Liver (tissue), 9 donors: ENCODE measurements around the gene GPI. TPM values are rescaled to one million over a fixed set of nuclear protein-coding genes. Genes with fewer than 3 reads are reported as not detected.
A peak's percentile ranks its signal among the peaks of the same experiment; 100 is the strongest.

Source experiments
- DNase-seq: peaks from one replicate; pipeline ENCODE4 v3.0.0-alpha.2; 2017; ENCODE audit warnings: low spot score
- H3K27ac ChIP-seq, 2 donors: one replicate each; pipeline ENCODE4 v1.7.0; 2013; ENCODE audit warnings: inconsistent platforms in 2 of 2, low read length in 2 of 2, control low read depth in 1 of 2, low read depth in 1 of 2, mild to moderate bottlenecking in 1 of 2
- H3K27me3 ChIP-seq, 4 donors: one replicate each; pipeline versions ENCODE4 v1.6.1 to v1.7.0; 2013; ENCODE audit warnings: low read length in 3 of 4, inconsistent platforms in 1 of 4, mild to moderate bottlenecking in 1 of 4, moderate library complexity in 1 of 4; ENCODE audit not compliant: control insufficient read depth in 4 of 4, insufficient read depth in 4 of 4
- H3K36me3 ChIP-seq, 4 donors: one replicate each; pipeline versions ENCODE4 v1.6.1 to v1.7.0; 2013; ENCODE audit warnings: low read length in 3 of 4, mild to moderate bottlenecking in 3 of 4, low read depth in 1 of 4, moderate library complexity in 1 of 4; ENCODE audit not compliant: control insufficient read depth in 4 of 4, insufficient read depth in 3 of 4
- H3K4me1 ChIP-seq, 4 donors: one replicate each; pipeline versions ENCODE4 v1.6.1 to v1.7.0; 2013; ENCODE audit warnings: low read length in 3 of 4, mild to moderate bottlenecking in 3 of 4, moderate library complexity in 1 of 4; ENCODE audit not compliant: control insufficient read depth in 4 of 4, insufficient read depth in 4 of 4
- H3K4me3 ChIP-seq, 3 donors: one replicate each; pipeline versions ENCODE4 v1.6.1 to v1.7.0; 2013; ENCODE audit warnings: low read length in 3 of 3, control low read depth in 1 of 3, low read depth in 1 of 3, mild to moderate bottlenecking in 1 of 3
- H3K9ac ChIP-seq, 2 donors: one replicate each; pipeline ENCODE4 v1.7.0; 2013; ENCODE audit warnings: low read length in 2 of 2, mild to moderate bottlenecking in 2 of 2, moderate library complexity in 2 of 2, control low read depth in 1 of 2, low read depth in 1 of 2
- H3K9me3 ChIP-seq, 4 donors: one replicate each; pipeline versions ENCODE4 v1.6.1 to v1.7.0; 2013; ENCODE audit warnings: low read length in 3 of 4; ENCODE audit not compliant: control insufficient read depth in 4 of 4
- ATF3 ChIP-seq: IDR thresholded peaks from 2 replicates; pipeline ENCODE4 v1.6.1; 2016; ENCODE audit warnings: antibody characterized with exemption
- CTCF ChIP-seq: fragments of 150-350 bp; IDR thresholded peaks from 2 replicates; pipeline ENCODE4 v1.5.1; 2017; ENCODE audit warnings: improper control_type of control experiment, low read depth, low read length; ENCODE audit not compliant: missing input control
- EGR1 ChIP-seq, 2 donors: IDR thresholded peaks; 2 replicates each; pipeline ENCODE4 v1.6.1; 2016 to 2018; ENCODE audit warnings: antibody characterized with exemption in 2 of 2, low read depth in 2 of 2
- FOXA1 ChIP-seq: IDR thresholded peaks from 2 replicates; pipeline ENCODE4 v1.6.1; 2016; ENCODE audit warnings: antibody characterized with exemption
- FOXA2 ChIP-seq: IDR thresholded peaks from 2 replicates; pipeline ENCODE4 v1.6.1; 2016; ENCODE audit warnings: antibody characterized with exemption
- GABPA ChIP-seq, 2 donors: IDR thresholded peaks in 1 of 2; conservative IDR thresholded peaks in 1 of 2; 2 replicates each; pipeline ENCODE4 v1.6.1; 2016; ENCODE audit warnings: antibody characterized with exemption in 2 of 2, mild to moderate bottlenecking in 1 of 2, moderate library complexity in 1 of 2
- HNF4A ChIP-seq, 2 donors: conservative IDR thresholded peaks; 2 replicates each; pipeline ENCODE4 v1.6.1; 2016; ENCODE audit warnings: antibody characterized with exemption in 2 of 2, mild to moderate bottlenecking in 2 of 2
- HNF4G ChIP-seq: IDR thresholded peaks from 2 replicates; pipeline ENCODE4 v1.6.1; 2016; ENCODE audit warnings: antibody characterized with exemption
- JUND ChIP-seq, 2 donors: IDR thresholded peaks; 2 replicates each; pipeline ENCODE4 v1.6.1; 2016; ENCODE audit warnings: antibody characterized with exemption in 2 of 2
- MAX ChIP-seq: IDR thresholded peaks from 2 replicates; pipeline ENCODE4 v1.6.1; 2016; ENCODE audit warnings: antibody characterized with exemption
- NR2F2 ChIP-seq: IDR thresholded peaks from 2 replicates; pipeline ENCODE4 v1.6.1; 2016; ENCODE audit warnings: antibody characterized with exemption
- RAD21 ChIP-seq, 2 donors: IDR thresholded peaks; 2 replicates each; pipeline ENCODE4 v1.6.1; 2016; ENCODE audit warnings: antibody characterized with exemption in 2 of 2, mild to moderate bottlenecking in 2 of 2
- REST ChIP-seq: IDR thresholded peaks from 2 replicates; pipeline ENCODE4 v1.6.1; 2016; ENCODE audit warnings: antibody characterized with exemption, mild to moderate bottlenecking
- RXRA ChIP-seq, 2 donors: IDR thresholded peaks; 2 replicates each; pipeline ENCODE4 v1.6.1; 2017 to 2018; ENCODE audit warnings: antibody characterized with exemption in 2 of 2, mild to moderate bottlenecking in 1 of 2
- SP1 ChIP-seq: IDR thresholded peaks from 2 replicates; pipeline ENCODE4 v1.6.1; 2018; ENCODE audit warnings: antibody characterized with exemption, mild to moderate bottlenecking
- TAF1 ChIP-seq: conservative IDR thresholded peaks from 2 replicates; pipeline ENCODE4 v1.6.1; 2016; ENCODE audit warnings: antibody characterized with exemption, mild to moderate bottlenecking
- YY1 ChIP-seq: IDR thresholded peaks from 2 replicates; pipeline ENCODE4 v1.6.1; 2016; ENCODE audit warnings: antibody characterized with exemption, mild to moderate bottlenecking
- ZBTB33 ChIP-seq: IDR thresholded peaks from 2 replicates; pipeline ENCODE4 v1.6.1; 2016; ENCODE audit warnings: antibody characterized with exemption
- WGBS: extraction: QIAGEN DNeasy Blood & Tissue Kit; methylation state at CpG from one replicate; pipeline ENCODE4 v1.1.7; 2013; 5-methylcytosine and 5-hydroxymethylcytosine counted together
- polyA plus RNA-seq, 2 donors: library from polyadenylated mRNA; stranded (reverse) in 1 of 2; unstranded in 1 of 2; fragments of 200-250 nt in 1 of 2; fragments of >200 nt in 1 of 2; fragmentation: Nextera tagmentation in 1 of 2; extraction: Ambion mirVana in 1 of 2; gene quantifications; one replicate each; pipeline versions ENCODE4 v1.2.1 to v1.2.3, GENCODE V29; 2013 to 2015
- total RNA-seq, 2 donors: library from RNA; depleted of rRNA; stranded (reverse); fragments of >200 nt; gene quantifications; one replicate each; pipeline ENCODE4 v1.2.3, GENCODE V29; 2014
- donor health status: healthy.
- donor health status: healthy.
- donor health status: healthy.
- donor health status: healthy.
- donor health status: healthy.

GPI gene
- total and polyA plus RNA-seq, 4 donors, result 61.8 to 191 (median 158) TPM

- peak overlapping the region; percentile 89 for H3K27ac ChIP-seq
- WGBS, result 5% methylated on average over 61 of the region's 61 CpGs
These were observed 5.6 kb upstream of the GPI start for GRCh38 chr19:34359140-34359953.

More at GRCh38 chr19:34359140-34359953, 5.6 kb upstream of the GPI start:
- Histone ChIP-seq H3K4me1 (peaks cover 5 to 15% (median 11%) of the 10 kb centered on the region in 4 donors), H3K27me3 (no peaks in the 10 kb centered on the region), H3K9me3 (no peaks in the 10 kb centered on the region), H3K4me3 (peak overlapping the region; percentile 11 to 56 (median 32)), H3K9ac (peak overlapping the region; percentile 51 to 88), H3K36me3 (peaks cover 0 to 11% (median 2%) of the 10 kb centered on the region in 4 donors)
- TF ChIP-seq ZBTB33 (no peak), EGR1 (IDR thresholded peaks at IDR 0.05; ENCODE audit: low read depth in 2 of 2) (peak in 1 of 2 donors; percentile 39), RAD21 (IDR thresholded peaks at IDR 0.05) (peak; percentile 31 to 43), HNF4G (no peak), YY1 (peak; percentile 95), JUND (IDR thresholded peaks at IDR 0.05) (peak in 1 of 2 donors; percentile 28), FOXA2 (no peak), REST (peak; percentile 9), ATF3 (no peak), NR2F2 (no peak), HNF4A (conservative IDR thresholded peaks at IDR 0.05) (peak; percentile 57 to 63), MAX (peak; percentile 41), CTCF (peak; percentile 28), FOXA1 (peak; percentile 25), GABPA (IDR thresholded peaks at IDR 0.05 in 1 of 2, conservative IDR thresholded peaks at IDR 0.05 in 1 of 2) (peak in 1 of 2 donors; percentile 62), TAF1 (no peak), RXRA (IDR thresholded peaks at IDR 0.05) (peak; percentile 47 to 82), SP1 (no peak)
- peak; percentile 92 for DNase-seq
